HG03442 (cell line): ENCODE measurements around the gene RHBDF2.
"Not testable (repeated sequence)": the region's sequence is repeated elsewhere in the genome, so short reads cannot be mapped to it uniquely, and the experiment has no call there.

Source experiments
- ATAC-seq: cut with Tn5 transposase; IDR thresholded peaks from one replicate; pipeline ENCODE4 v1.9.1; 2021; ENCODE audit warnings: mild to moderate bottlenecking, moderate library complexity; ENCODE audit not compliant: unreplicated experiment

RHBDF2 gene

DNA sequence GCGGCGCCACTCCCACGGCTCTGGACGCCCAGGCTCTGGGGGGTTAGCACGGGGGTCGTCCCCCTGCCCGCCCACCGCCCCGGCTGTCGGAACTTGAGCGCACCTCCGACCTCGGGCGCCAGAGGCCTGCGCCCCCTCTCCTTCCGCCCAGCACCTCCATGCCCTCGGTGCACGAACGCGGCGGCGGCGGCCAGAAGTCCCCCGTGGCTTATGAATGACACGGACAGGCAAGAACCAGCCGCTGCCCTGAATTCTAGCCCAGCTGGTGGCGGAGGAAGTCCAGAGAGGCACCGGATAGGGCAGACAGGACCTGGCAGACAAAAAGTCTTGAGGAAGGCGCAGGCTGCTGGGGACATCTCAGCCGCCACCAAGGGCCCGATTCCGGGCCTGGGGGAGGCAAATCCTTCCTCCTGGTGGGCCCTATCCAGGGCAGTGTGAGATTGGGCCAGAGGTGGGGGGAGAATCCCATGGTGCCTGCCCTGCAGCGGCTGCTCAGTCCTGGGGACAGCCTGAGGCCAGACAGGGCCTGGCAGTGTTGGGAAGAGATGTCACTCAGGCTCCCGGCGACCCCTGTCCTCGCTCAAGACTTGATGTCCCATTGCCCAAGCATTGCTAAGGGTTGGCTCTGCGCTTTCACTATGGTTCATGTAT, 37.2 kb upstream of the RHBDF2 start:
- ATAC-seq = no peak

DNA sequence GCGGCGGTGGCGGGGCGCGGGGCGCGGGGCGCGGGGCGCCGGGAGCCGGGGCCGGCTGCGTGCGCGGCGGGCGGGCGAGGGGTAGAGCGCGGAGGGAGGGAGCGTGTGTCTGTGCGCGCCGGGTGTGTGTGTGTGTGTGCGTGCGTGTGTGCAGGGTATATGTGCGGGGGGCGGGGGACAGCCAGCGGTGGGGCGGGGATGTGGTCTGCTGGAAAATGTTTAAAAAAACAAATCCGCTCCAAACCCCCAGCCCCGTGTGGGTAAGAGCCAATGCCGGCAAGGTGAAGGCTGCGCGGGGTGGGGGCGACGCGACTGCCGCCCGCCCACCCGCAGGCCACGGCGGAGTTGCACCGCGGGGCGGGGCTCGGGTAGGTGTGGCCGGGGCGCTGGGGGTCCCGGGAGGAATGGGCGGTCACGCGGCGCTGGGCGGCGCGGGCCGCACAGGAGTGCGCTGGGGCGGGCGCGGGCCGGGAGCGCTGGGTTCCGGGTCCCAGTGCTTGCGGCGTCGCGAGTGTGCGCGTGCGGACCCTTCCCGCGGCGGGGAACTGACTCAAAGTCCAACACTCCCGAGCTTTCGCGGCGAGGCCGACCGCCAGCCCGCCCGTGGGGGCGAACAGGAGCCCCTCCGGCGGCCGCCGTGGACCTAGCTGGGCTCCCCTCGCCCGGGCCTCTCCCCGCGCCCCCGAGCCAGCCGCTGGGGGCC, 36.5 kb upstream of the RHBDF2 start, which contains the start of gene CYGB:
Gene CYGB (minus strand): TSS at position 132 of the 703 bp plus-strand sequence. CDS start 167 bp downstream, outside the sequence.
- ATAC-seq = no peak

DNA sequence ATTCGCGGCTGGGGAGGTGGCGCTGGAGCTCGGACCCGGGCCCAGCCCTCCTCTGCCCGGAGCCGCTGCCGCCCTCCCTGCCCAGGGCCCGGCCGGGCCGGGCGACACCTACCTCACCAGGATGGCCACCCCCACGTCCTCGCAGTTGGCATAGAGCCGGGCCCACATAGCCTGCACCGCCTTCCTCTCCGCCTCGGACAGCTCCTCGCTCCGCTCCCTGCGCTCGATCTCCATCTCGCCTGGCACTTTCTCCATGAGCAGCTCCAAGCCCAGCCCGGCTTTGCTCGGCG, 36.0 kb upstream of the RHBDF2 start:
- no peak for ATAC-seq

DNA sequence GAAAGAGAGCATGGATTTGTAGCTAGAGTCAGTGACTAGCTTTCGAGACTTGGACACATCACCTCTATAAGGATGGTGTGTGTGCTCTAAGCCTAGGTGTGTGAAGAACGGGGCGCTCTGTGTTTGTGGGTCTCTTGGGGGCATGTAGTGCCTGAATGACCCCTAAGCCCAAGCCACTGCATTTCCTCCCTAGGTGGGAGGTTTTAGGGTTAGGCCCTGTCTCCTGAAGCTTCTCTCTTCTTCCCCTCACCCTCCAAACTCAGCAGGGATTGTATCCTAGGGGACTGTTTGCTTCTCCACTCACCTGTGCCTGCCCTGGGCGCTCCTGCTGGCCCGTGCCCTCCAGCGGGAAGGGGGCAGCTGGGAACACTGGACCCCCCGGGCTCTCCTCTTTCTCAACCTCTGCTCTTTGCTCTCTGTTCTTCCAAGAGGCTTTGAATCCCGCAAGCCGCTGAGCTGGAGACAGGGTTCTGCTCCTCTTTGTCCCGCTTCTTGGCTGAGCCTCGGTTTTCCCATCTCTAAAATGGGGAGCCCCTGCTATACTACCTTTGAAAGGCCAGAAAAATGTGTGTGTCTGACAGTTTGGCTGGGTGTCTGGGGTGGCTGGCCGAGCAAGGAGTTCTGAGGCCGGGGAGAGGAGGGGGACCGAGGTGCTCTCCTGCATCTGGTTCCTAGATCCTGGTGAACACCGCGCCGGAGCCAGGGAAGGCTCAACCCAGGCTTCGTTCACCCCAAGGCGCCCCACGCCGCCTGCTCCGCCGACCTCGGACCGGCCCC, 35.5 kb upstream of the RHBDF2 start:
- ATAC-seq = no peak

DNA sequence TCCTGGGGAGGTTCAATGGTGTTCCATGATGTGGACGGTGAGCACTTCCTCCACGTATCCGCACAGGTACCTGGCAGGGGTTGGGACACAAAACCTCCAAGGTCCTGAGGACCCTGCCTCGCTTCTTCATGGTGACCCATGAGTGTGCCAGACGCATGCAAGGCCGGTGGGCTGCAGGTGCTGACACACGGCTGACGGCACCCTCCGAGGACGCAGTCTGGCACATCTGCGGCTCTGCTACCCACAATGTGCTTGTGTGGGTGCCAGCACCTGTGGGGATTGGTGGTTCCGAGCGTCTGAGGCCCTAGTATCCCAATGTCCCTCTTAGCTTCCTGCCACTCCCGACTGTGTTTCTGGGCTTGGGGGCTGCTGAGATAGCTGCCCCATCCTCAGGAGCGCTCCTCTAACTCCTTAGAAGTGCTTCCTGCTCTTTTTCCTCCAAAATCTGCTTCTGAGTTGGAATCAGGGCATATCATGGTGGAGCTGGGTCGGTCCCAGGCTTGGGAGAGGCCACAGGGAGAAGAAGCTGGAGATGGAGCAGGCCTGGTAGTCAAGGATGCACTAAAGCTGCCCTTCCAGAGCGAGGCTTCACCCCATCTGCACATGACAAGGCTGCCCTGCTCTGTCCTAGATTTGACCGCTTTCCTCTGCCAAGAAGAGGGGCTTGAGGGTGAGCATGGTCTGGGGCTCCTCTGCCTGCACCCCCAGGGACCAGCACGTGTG, 34.7 kb upstream of the RHBDF2 start:
- ATAC-seq = no peak

DNA sequence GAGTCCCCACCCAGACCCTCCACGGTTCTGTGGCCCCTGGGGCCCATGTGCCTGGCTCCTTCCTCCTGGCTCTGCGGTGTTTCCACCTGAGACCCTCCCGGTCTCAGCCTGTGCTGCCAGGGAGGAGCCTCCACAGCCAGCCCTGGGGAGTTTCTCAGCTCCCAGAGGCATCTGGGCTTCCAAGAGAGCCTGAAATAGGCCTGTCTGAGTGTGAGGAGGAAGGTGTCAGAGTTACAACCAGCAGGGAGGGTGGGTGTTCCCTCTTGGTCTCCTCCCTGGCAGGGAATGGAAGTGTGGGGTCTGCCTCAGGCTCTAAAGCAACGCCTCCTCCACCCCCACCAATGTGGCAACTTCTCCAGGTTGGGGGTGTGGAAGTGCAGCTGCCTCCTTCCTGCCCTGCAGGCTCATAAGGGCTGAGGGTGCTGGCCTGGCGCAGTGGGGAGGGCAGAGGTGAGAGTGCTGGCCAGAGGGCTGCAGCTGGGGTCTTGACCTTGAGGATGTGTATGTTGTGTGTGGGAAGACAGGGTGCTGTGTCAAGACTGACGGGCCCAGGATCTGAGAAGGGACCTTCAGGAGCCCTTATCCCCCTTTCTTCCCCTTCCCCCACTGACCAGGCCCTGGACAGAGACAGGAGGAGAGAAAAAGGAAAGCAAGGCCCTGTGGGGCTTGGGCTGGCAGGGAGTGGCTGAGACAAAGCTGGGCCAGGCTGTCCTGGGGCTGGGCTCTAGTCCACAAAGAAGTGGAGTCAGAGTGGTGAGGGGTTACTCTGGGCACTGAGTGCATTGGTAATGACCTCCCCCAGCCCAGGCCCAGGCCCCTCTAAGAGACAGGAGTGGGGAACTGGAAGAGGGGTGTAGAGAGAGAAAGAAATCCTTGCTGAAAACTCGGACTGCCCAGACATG, 33.9 kb upstream of the RHBDF2 start:
- ATAC-seq = no peak

DNA sequence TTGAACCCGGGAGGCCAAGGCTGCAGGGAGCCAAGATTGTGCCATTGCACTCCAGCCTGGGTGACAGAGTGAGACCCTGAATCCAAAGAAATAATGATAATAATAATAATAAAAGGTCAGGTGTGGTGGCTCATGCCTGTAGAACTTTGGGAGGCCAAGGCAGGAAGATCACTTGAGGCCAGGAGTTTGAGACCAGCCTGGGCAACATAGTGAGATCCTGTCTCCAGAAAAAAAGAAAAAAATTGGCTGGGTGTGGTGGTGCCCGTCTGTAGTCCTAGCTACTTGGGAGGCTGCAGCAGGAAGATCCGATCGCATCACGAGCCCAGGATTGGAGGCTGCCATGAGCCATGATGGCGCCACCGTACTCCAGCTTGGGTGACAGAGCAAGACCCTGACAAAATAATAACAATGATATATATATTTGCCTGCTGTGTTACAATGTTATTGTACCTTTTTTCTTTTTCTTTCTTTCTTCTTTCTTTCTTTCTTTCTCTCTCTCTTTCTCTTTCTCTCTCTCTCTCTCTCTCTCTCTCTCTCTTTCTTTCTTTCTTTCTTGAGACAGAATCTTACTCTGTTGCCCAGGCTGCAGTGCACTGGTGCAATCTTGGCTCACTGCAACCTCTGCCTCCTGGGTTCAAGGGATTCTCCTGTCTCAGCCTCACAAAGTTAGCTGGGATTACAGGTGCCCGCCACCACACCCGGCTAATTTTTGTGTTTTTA, 32.6 kb upstream of the RHBDF2 start:
- ATAC-seq = not testable (repeated sequence)

DNA sequence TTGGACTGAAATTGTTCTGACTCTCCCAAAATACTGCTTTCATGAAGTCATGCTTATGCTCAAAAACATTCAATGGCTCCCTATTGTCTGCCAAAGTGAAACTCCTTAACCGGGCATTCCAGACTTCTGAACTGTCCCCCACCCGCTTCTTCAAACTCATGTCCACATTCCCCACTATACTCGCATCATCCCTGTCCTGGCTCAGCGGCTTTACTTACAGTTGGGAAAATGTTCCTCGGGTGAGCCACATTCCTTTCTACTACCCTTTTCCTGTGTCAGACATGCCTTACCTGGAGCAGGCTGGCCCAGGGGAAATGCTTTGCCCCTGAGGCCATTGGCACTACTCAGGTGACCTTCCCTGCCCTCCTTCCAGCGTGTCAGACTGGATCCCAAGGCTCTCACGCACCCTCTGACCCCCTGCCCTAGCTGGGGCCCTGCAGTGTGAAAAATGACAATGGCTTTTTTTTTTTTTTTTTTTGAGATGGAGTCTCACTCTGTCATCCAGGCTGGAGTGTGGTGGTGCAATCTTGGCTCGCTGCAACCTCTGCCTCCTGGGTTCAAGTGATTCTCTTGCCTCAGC, 30.9 kb upstream of the RHBDF2 start:
- ATAC-seq = no peak

DNA sequence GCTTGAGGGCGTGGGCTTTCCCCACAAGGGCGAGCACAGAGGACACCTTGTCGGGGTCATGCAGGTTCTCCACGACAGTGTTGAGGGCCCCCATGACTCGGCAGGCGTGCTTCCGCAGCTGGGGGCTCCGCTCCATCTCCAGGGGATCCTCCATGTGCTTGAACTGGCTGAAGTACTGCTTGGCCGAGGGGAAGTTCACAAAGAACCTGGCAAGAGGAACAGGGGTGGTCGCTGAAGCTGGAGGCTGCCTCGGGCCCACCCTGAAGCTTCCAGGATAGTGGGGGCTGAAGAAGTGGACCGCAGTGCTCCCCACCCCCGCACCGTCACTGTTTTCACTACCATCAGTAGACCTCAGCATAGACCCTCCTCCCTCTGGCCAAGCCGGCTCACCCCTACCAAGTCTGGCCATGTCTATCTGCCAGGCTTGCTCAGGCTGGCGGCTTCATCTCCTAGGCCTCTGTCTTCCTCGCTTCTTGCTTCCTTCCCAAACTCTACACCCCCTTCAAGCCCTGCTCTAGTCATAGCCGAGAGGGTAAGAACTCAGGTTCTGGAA, 30.3 kb upstream of the RHBDF2 start:
- ATAC-seq = no peak

DNA sequence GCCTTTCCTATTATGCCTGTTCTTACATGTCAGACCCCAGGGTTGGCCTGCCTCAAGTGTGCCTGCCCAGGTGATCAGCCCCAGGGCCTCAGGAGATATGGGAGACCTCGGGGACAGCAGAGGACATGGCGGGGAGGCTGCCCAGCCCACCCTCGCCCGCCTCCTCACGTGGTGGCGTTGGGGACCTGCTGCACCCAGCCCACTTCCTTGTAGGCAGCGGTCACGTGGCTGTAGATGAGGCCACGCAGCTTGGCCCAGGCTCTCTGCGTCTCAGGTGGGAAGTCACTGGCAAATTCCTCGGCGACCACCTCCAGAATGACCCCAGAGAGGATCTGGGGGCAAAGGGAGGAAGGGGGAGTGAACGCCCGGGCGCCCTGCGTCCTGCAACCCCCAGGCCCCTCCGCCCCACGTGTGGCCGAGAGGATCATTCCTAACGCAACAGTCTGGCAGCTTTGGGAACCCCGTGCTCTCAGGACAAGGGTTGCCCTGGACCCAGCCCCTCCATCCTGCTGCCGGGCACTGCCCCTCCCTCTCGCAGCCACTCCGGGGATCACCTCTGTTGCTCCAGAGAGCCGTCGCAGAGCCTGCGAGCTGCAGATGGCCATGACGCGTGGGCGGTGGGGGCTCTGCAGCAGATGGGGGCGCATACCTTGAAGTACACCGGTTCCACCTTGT, 29.7 kb upstream of the RHBDF2 start:
- no peak for ATAC-seq

DNA sequence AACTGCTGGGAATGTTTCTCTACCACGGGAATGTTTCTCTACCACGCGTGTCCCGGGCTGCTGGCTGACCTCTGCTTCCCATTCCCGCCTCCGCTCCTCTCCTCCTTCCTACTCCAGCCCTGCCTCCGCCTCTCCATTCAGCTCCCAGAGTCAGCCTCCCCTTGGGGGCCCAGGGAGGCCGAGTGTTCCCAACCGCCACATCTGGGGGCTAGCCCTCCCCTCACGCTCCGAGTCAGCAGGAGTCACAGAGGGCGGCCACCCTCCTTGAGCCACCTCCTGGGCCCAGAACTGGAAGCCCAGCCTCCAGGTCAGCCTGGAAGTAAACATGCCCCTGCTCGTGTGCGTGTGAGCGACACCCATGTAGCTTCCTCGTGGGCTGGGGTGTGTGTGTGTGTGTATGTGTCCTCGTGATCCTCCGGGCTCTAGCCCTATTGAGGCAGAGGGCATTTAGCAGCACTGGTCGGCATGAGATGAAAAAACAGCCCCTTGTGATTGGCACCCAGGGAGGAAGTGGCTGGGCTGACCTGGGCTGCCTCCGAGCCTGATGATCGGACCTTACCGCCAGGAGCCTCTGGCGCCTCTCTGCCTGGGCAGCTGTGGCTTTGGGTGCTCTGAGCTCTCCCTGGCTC, 29.0 kb upstream of the RHBDF2 start:
- no peak for ATAC-seq

DNA sequence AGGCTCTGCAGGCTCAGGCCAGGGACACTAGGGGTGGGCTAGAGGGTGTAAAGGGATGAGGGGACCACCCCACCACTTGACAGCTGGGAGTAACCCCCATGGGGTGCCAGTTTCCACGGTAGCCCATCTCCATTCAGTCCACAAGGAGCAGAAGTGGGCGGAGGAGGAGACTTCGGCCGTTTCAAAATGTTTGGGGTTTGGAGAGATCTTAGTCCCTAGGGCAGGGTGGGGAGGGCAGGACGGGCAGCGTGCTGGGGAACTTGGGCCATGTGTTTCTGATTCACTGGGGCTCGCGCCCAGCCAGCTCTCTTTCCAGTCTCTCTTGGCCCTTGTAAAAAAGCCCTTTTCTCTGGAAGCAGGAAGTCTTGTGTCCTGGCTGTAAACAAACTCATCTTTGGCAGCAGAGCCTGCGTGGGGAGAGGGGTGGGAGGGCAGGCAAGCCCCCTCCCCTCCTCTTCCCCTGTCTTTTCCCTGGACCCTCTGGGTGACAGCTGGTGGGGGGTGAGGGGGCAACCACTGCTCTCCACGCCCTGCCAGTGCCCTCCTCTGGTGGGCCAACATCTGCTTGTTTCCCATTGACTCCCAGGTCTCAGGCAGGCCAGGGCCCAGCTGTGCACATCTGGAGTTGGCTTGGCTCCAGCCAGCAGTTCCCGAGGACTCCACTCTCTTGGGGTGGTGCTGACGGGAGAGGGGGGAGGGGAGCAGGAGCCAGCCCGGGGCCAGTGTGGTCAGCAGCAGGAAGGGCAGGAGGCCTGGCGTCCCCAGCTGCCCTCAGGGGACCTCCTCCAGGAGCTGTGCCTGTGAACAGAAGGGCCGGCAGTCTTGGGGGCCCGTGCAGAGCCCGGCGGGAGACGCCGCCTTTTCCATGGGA, 28.2 kb upstream of the RHBDF2 start:
- no peak for ATAC-seq

DNA sequence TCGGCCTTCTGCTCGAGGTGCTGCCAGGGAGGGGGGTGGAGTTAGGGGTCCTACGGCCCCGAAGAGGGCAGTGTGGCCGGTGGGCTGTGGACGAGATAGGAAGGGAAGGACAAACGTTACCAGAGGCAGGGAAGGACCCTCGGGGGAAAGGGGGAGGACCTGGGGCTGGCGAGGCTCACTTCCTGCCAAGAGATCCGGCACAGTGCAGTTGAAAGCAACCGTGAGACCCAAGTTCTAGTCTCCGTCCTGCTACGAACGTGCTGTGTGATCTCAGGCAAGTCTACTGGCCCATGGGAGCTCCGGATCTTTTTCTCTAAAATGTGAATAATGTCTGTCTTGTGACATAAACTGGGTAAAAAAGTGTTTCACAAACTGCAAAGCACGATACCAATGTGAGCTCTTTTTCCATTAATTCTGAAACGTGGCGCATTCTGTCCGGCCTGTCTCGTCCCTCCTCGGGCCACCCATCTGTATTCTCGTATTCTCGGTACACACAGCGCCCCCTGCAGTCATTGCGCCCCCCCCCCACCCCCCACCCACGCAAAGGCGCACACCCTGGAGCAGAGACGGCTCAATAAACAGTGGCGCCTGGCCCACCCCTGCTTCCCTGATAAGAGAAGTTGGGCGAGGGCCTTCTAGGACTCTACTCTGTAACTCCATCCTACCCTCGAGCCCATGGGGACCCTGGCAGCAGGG, 27.5 kb upstream of the RHBDF2 start:
- no peak for ATAC-seq

DNA sequence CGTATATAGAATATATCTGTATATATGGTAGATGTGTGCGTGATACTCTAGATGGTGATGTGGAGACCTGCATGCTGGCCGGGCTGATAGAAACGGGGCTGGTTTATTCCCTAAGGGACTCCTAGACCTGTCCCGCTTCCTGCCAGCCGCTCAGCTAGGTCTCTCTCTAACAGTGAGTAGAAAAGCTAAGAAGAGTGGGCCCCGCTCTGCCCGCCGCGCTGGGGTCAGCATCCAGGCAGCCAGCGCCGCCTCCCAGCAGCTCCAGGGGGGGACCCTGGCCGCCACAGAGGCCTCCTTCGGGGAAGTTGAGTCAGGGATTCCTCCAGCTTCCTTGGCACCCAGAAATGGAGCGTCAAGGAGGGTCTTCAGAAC, 26.9 kb upstream of the RHBDF2 start:
- ATAC-seq = no peak

DNA sequence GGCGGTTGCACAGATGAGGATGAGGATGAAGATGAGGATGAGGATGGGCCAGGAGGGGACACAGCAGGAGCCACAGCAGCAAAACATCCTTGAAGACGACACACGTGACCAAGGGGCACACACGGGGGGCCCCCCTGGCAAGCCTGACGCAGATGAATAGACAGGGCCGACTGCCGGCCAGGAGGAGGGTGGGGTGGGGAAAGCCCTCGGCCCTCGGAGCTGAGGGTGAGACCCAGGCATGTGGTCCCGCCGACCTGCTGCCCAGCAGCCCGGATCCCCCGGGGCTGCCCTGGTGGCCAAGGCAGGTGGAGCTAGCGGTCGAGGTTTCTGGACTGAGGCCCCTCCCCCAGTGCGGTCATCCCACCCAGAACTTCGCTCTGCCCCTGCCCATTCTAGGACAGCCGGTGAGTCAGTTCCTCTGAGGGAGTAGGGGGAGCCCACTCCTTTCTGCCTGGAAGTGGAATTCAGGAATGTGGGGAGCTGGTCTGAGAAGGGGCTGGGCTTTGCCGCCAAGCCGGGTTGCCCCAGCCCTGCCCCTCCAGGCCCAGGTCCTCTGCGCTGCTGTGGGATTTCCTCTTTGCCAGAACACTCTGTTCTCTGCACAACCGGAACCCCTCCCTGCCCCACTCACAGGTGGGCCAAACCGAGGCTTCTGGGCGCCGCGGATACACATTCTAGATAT, 26.3 kb upstream of the RHBDF2 start:
- ATAC-seq = no peak

DNA sequence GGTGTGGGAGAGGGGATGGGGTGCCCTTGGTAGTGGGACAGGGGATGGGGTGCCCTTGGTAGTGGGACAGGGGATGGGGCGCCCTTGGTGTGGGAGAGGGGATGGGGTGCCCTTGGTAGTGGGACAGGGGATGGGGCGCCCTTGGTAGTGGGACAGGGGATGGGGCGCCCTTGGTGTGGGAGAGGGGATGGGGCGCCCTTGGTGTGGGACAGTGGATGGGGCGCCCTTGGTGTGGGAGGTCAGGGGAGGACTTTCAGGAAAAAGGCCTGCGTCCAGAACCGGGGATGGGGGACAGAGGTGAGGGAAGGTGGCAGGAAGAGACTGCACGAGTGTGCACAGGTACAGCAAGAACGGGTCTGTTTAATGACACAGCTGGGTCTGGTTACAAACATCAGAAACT, 25.8 kb upstream of the RHBDF2 start:
- ATAC-seq = not testable (repeated sequence)
